Measurements from ENCODE around the gene DARS1.
"Not testable (repeated sequence)": the region's sequence is repeated elsewhere in the genome, so short reads cannot be mapped to it uniquely, and the experiment has no call there.

Gene DARS1

GRCh38 chr2:135882415-135882814 is 103.0 kb downstream of the DARS1 start:
- no peak for DNase-seq (ENCODE audit: low spot score)

DNA sequence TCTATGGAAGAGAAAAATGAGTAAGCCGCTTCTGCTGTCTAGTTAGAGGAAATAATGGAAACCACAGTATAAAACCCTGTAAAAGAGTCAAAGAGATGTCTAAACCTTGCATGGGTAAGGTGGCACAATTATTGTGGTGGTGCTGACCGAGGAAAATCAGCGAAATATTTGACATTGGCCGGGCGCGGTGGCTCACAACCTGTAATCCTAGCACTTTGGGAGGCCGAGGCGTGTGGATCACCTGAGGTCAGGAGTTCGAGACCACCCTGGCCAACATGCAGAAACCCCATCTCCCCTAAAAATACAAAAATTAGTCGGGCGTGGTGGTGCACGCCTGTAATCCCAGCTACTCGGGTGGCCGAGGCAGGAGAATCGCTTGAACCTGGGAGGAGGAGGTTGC is 108.7 kb downstream of the DARS1 start:
- not testable (repeated sequence) for DNase-seq (ENCODE audit: low spot score)

DNA sequence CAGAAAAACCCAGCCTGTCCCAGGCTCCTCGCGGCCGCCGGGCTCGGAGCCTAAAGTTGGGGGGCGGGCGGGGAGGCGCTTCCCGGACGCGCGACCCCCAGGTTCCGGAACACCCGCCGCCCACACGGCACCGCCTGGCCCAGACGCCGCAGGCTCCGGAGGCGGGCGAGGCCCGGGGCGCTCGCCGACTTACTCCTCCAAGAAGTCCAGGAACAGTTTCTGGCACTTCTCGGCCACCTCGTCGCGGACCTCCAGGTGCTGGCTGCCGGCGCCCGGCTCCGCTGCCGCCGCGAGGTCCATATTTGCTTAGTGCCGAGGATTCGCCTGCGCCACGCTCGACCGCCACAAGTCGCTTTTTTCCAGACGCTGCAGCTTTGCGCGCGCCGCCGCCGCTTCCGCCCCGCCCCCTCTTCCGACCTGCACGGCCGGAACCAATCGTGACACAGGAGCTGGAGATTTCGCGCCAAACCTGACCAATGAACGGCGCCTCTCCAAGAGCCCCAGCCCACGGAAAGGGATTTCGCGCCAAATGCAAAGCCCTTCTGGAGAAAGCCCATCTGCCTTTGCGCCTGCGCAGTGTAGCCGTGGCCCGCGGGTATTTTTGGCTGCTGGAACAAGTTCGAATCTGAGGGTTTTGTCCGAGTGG is 109.2 kb downstream of the DARS1 start, which contains the start of gene MCM6:
Gene MCM6 (minus strand): TSS at position 378 of the 646 bp plus-strand sequence. CDS start 78 bp downstream, at position 300.
- peak; percentile 94 for DNase-seq (ENCODE audit: low spot score)

DNA sequence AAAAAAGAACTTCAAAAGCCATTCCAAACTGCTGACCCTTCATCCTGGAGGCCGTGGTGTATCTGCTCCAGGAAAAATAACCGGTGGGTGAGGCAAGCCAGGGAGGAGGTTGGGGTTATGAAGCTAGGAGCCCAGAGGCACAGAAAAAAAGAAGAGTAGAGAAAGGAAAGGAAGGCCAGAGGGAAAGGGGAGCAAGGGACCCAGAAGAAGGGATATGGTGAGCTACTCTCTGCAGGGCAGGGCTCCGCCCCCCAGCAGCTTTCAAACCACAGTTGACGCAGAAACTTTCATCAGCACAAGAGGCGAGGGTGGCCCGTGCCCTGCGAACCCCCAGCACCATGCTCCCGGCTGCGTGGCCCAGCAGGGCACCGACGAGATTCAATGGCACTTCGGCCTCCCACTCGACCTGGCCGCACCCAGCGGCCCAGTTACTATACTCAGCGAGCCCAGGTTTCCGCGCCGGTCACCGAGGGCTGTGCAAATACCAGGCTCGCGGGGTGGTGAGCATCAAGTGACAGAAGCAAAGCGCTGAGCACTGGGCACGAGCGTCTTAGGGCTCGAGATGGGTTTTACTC is 109.8 kb downstream of the DARS1 start:
- DNase-seq (ENCODE audit: low spot score): peak; percentile 59

- DNase-seq (ENCODE audit: low spot score): no peak
Observed at GRCh38 chr2:135874777-135875365, 110.6 kb downstream of the DARS1 start.

GRCh38 chr2:135870571-135870970 is 114.9 kb downstream of the DARS1 start:
- DNase-seq (ENCODE audit: low spot score): no peak

DNA sequence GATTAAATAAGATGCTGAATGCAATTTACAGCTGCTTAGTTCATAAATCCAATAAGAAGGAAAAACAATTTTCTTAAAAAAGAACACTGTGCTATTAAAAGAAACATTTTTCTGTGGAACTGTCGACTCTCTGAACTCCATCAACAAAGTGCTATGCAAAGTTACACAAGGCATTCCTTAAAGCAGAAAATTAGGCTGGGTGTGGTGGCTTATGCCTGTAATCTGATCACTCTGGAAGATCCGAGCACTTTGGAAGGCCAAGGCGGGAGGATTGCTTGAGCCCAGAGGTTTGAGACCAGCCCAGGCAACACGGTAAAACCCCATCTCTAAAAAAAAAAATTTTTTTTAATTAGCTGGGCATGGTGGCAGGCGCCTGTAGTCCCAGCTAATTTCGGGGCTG is 122.2 kb downstream of the DARS1 start:
- DNase-seq (ENCODE audit: low spot score): no peak

DNA sequence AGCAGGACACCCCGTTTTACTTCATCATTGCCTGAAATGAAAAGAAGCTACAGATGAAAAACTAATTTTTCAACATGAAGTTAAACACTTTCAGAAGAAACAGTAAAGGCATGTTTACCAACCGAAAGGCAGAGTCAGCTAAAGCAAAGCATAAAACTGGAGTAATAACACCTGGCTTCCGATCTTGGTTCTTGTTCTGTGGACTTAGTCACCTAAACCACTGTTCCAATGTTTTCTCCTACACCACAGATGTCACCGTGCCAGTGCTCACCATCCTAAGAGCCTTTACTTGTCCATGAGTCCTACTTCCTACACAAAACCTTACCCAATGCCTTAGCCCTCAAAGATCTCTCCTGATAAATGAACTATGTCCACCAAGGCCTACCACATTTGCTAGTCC is 122.7 kb downstream of the DARS1 start:
- no peak for DNase-seq (ENCODE audit: low spot score)
